HepG2 (cell line): Measurements from ENCODE around the gene UBE2O. TPM values are rescaled to one million over a fixed set of nuclear protein-coding genes. Genes with fewer than 3 reads are reported as not detected.
A peak's percentile ranks its signal among the peaks of the same experiment; 100 is the strongest.

Source experiments
- YEATS2 ChIP-seq: sonication (generic); formaldehyde crosslinking; IDR thresholded peaks from 2 replicates; pipeline ENCODE4 v1.4.0; 2020; ENCODE audit warnings: missing genetic modification reagents, borderline replicate concordance
- ZFY ChIP-seq: sonication (generic); formaldehyde crosslinking; IDR thresholded peaks from 2 replicates; pipeline ENCODE4 v1.4.0; 2020; ENCODE audit warnings: missing genetic modification reagents
- ZNF580 ChIP-seq: IDR thresholded peaks from 2 replicates; pipeline ENCODE4 v1.6.1; 2016; ENCODE audit warnings: low read depth, borderline replicate concordance
- polyA plus RNA-seq, 8 experiments: library from polyadenylated mRNA; depleted of rRNA in 3 of 8; stranded (reverse) in 7 of 8; unstranded in 1 of 8; fragments of >200 nt; fragmentation: Illumina TruSeq in 4 of 8; extraction: Trizol in 4 of 8; gene quantifications; 2 replicates each; pipeline versions ENCODE4 v1.2.1 to v1.2.3, GENCODE V29; 2011 to 2016; ENCODE audit warnings: low read depth in 4 of 8, missing spikeins in 1 of 8, mixed read lengths in 1 of 8; ENCODE audit not compliant: insufficient read depth in 1 of 8
- total RNA-seq, 5 experiments: library from RNA; depleted of rRNA; stranded (reverse); fragments of >200 nt; fragmentation: Illumina TruSeq; extraction: Trizol; gene quantifications; 2 replicates each; pipeline ENCODE4 v1.2.3, GENCODE V29; 2016; ENCODE audit warnings: low read depth in 1 of 5
- TF ChIP-seq, protein P1 (sequence below): sonication (generic); formaldehyde crosslinking; IDR thresholded peaks from 2 replicates; pipeline ENCODE4 v1.4.0; 2020; ENCODE audit warnings: missing genetic modification reagents, borderline replicate concordance
- TF ChIP-seq, protein P2 (sequence below), 2 experiments: sonication (generic) in 1 of 2; formaldehyde crosslinking in 1 of 2; IDR thresholded peaks; 2 replicates each; pipeline versions ENCODE4 v1.4.0 to v1.6.1; 2016 to 2020; ENCODE audit warnings: borderline replicate concordance in 1 of 2, low read depth in 1 of 2, mild to moderate bottlenecking in 1 of 2, missing genetic modification reagents in 1 of 2
- TF ChIP-seq, protein P3 (sequence below): IDR thresholded peaks from 2 replicates; pipeline ENCODE4 v1.6.1; 2012; ENCODE audit warnings: low read depth, low read length, improper control_type of control experiment
- TF ChIP-seq, protein P4 (sequence below): sonication (generic); formaldehyde crosslinking; IDR thresholded peaks from 2 replicates; pipeline ENCODE4 v1.5.0; 2020; ENCODE audit warnings: mild to moderate bottlenecking, low read depth, missing genetic modification reagents, borderline replicate concordance
- TF ChIP-seq, protein P5 (sequence below): IDR thresholded peaks from 2 replicates; pipeline ENCODE4 v1.6.1; 2012; ENCODE audit warnings: low read length, improper control_type of control experiment

Gene UBE2O
- total and polyA plus RNA-seq, 2 of the 13 experiments (the other 11 are each of a cell fraction or from before 2014, with no cell fraction given), result 21.5 to 23.5 TPM

DNA sequence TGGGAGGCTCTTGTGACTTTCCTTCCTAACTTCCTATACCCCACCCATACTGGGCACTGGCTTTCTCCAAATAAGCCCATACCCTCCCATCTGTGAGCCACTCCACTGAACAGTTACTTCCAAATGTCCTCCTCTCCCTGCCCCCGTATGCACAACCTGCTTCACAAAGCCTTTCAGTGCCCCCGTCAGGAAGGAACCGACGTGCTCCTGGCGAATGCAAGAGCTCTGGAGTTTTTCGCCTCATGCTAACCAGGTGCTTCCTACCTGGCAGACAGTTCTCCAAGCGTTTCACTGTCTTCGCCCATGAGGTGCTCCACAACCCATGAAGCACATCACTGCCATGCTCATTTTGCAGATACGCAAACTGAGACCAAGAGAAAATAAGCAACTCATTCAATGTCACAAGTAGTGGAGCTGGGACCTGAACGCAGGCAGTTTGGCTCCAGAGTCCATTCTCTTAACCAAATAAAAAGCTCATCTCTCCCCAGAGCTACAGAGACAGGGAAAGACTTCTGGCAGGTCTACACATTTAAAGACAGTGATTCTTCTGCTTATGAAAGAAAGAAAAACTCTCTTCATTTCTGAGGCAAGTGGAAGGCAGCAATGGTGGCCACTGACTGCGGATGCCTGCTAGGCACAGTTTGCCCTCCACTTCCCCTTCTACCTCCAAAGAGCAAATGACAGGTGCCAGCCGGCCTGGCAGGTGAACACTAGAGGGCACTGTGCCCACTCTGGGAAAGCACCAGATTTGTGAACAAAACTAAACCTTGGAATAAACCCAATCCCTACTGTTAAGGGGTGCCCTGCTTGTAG is 44.7 kb downstream of the UBE2O start (continued):
- TF ChIP-seq, protein P1, sequence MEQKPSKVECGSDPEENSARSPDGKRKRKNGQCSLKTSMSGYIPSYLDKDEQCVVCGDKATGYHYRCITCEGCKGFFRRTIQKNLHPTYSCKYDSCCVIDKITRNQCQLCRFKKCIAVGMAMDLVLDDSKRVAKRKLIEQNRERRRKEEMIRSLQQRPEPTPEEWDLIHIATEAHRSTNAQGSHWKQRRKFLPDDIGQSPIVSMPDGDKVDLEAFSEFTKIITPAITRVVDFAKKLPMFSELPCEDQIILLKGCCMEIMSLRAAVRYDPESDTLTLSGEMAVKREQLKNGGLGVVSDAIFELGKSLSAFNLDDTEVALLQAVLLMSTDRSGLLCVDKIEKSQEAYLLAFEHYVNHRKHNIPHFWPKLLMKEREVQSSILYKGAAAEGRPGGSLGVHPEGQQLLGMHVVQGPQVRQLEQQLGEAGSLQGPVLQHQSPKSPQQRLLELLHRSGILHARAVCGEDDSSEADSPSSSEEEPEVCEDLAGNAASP, result 0 out of 2 replicates have a peak, but pooled peaks have one; percentile 35
- no peak for TF ChIP-seq ZFY (CRISPR knock-in tag)
- TF ChIP-seq, protein P2, sequence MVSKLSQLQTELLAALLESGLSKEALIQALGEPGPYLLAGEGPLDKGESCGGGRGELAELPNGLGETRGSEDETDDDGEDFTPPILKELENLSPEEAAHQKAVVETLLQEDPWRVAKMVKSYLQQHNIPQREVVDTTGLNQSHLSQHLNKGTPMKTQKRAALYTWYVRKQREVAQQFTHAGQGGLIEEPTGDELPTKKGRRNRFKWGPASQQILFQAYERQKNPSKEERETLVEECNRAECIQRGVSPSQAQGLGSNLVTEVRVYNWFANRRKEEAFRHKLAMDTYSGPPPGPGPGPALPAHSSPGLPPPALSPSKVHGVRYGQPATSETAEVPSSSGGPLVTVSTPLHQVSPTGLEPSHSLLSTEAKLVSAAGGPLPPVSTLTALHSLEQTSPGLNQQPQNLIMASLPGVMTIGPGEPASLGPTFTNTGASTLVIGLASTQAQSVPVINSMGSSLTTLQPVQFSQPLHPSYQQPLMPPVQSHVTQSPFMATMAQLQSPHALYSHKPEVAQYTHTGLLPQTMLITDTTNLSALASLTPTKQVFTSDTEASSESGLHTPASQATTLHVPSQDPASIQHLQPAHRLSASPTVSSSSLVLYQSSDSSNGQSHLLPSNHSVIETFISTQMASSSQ (IDR thresholded peaks at IDR 0.05; ENCODE audit: low read depth), result no peak
- TF ChIP-seq, protein P2 (CRISPR knock-in tag; IDR thresholded peaks at IDR 0.05; ENCODE audit: borderline replicate concordance), result no peak
- TF ChIP-seq, protein P3, sequence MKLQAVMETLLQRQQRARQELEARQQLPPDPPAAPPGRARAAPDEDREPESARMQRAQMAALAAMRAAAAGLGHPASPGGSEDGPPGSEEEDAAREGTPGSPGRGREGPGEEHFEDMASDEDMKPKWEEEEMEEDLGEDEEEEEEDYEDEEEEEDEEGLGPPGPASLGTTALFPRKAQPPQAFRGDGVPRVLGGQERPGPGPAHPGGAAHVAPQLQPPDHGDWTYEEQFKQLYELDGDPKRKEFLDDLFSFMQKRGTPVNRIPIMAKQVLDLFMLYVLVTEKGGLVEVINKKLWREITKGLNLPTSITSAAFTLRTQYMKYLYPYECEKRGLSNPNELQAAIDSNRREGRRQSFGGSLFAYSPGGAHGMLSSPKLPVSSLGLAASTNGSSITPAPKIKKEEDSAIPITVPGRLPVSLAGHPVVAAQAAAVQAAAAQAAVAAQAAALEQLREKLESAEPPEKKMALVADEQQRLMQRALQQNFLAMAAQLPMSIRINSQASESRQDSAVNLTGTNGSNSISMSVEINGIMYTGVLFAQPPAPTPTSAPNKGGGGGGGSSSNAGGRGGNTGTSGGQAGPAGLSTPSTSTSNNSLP, result no peak
- TF ChIP-seq, protein P4, sequence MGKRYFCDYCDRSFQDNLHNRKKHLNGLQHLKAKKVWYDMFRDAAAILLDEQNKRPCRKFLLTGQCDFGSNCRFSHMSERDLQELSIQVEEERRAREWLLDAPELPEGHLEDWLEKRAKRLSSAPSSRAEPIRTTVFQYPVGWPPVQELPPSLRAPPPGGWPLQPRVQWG (CRISPR knock-in tag), result no peak
- peak; percentile 55; the same call in 1 of the 2 replicates for TF ChIP-seq ZNF580
- TF ChIP-seq, protein P5, sequence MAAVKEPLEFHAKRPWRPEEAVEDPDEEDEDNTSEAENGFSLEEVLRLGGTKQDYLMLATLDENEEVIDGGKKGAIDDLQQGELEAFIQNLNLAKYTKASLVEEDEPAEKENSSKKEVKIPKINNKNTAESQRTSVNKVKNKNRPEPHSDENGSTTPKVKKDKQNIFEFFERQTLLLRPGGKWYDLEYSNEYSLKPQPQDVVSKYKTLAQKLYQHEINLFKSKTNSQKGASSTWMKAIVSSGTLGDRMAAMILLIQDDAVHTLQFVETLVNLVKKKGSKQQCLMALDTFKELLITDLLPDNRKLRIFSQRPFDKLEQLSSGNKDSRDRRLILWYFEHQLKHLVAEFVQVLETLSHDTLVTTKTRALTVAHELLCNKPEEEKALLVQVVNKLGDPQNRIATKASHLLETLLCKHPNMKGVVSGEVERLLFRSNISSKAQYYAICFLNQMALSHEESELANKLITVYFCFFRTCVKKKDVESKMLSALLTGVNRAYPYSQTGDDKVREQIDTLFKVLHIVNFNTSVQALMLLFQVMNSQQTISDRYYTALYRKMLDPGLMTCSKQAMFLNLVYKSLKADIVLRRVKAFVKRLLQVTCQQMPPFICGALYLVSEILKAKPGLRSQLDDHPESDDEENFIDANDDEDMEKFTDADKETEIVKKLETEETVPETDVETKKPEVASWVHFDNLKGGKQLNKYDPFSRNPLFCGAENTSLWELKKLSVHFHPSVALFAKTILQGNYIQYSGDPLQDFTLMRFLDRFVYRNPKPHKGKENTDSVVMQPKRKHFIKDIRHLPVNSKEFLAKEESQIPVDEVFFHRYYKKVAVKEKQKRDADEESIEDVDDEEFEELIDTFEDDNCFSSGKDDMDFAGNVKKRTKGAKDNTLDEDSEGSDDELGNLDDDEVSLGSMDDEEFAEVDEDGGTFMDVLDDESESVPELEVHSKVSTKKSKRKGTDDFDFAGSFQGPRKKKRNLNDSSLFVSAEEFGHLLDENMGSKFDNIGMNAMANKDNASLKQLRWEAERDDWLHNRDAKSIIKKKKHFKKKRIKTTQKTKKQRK, result no peak
- TF ChIP-seq YEATS2 (CRISPR knock-in tag), result no peak
